Stomach (tissue), 9 donors: ENCODE data around the gene IRF1. TPM values are rescaled to one million over a fixed set of nuclear protein-coding genes. Genes with fewer than 3 reads are reported as not detected.
A peak's percentile ranks its signal among the peaks of the same experiment; 100 is the strongest.

Experiments used
- DNase-seq, 2 donors: peaks; one replicate each; pipeline versions ENCODE4 v3.0.0 to v3.0.0-alpha.2; 2013 to 2019
- H3K27ac ChIP-seq, 5 donors: fragments of 200-600 bp in 4 of 5; sonication (generic) in 4 of 5; one replicate each; pipeline ENCODE4 v1.5.1; 2013 to 2019; ENCODE audit warnings: mild to moderate bottlenecking in 1 of 5, moderate library complexity in 1 of 5
- H3K27me3 ChIP-seq, 3 donors: fragments of 200-600 bp; sonication (generic); one replicate each; pipeline ENCODE4 v1.5.1; 2017 to 2019; ENCODE audit warnings: mixed run types in 1 of 3
- H3K36me3 ChIP-seq, 4 donors: fragments of 200-600 bp; sonication (generic); 1 replicate in 3 of 4; 2 replicates in 1 of 4; pipeline ENCODE4 v1.5.1; 2016 to 2019
- H3K4me1 ChIP-seq, 4 donors: fragments of 200-600 bp; sonication (generic); one replicate each; pipeline ENCODE4 v1.5.1; 2016 to 2019
- H3K4me3 ChIP-seq, 4 donors: fragments of 200-600 bp; sonication (generic) in 3 of 4; one replicate each; pipeline ENCODE4 v1.5.1; 2016 to 2019; ENCODE audit warnings: mild to moderate bottlenecking in 1 of 4
- H3K9me3 ChIP-seq, 4 donors: fragments of 200-600 bp; sonication (generic); one replicate each; pipeline ENCODE4 v1.5.1; 2016 to 2019
- EP300 ChIP-seq: sonication (generic); formaldehyde crosslinking; IDR thresholded peaks from one replicate; pipeline ENCODE4 v1.6.1; 2017; ENCODE audit warnings: antibody characterized with exemption
- POLR2A ChIP-seq, 4 donors: fragments of 450-650 bp; IDR thresholded peaks; one replicate each; pipeline ENCODE4 v1.6.1; 2016; ENCODE audit warnings: antibody characterized with exemption in 4 of 4, control low read depth in 2 of 4, mild to moderate bottlenecking in 1 of 4, moderate library complexity in 1 of 4
- POLR2AphosphoS5 ChIP-seq, 3 donors: sonication (generic); formaldehyde crosslinking; IDR thresholded peaks; one replicate each; pipeline ENCODE4 v1.6.1; 2016; ENCODE audit warnings: antibody characterized with exemption in 3 of 3
- whole genome bisulfite sequencing, 5 donors: extraction: QIAGEN DNeasy Blood & Tissue Kit in 3 of 5; methylation state at CpG; one replicate each; pipeline versions ENCODE4 v1.1.5 to v1.1.7; 2013 to 2018; 5-methylcytosine and 5-hydroxymethylcytosine counted together
- intact Hi-C: fragments of 100-400 bp; cut with DNase I; formaldehyde crosslinking; loops from one replicate; pipeline ENCODE4 v1.15.1; 2023; ENCODE audit warnings: low total_unique reads
- polyA plus RNA-seq, 3 donors: library from polyadenylated mRNA; stranded (reverse); fragments of 200-250 nt; gene quantifications; one replicate each; pipeline ENCODE4 v1.2.3, GENCODE V29; 2013
- total RNA-seq, 5 donors: library from RNA; depleted of rRNA; stranded (reverse); fragments of >200 nt; gene quantifications; one replicate each; pipeline versions ENCODE4 v1.1.0 to v1.2.3, GENCODE V29; 2014 to 2016
- TF ChIP-seq, protein P1 (sequence below), 7 experiments: fragments of 450-650 bp in 4 of 7; fragments of 200-600 bp in 3 of 7; sonication (generic) in 3 of 7; IDR thresholded peaks; one replicate each; pipeline ENCODE4 v1.5.1; 2016 to 2019; ENCODE audit warnings: antibody characterized with exemption in 7 of 7, control low read depth in 2 of 7, mild to moderate bottlenecking in 1 of 7
- donor health status: healthy with polysubstance abuse.
- donor health status: Bipolar disorder and iron deficiency.
- donor health status: healthy.

Gene IRF1
- total and polyA plus RNA-seq, 8 donors = 17.1 to 256 (median 64.7) TPM

DNA sequence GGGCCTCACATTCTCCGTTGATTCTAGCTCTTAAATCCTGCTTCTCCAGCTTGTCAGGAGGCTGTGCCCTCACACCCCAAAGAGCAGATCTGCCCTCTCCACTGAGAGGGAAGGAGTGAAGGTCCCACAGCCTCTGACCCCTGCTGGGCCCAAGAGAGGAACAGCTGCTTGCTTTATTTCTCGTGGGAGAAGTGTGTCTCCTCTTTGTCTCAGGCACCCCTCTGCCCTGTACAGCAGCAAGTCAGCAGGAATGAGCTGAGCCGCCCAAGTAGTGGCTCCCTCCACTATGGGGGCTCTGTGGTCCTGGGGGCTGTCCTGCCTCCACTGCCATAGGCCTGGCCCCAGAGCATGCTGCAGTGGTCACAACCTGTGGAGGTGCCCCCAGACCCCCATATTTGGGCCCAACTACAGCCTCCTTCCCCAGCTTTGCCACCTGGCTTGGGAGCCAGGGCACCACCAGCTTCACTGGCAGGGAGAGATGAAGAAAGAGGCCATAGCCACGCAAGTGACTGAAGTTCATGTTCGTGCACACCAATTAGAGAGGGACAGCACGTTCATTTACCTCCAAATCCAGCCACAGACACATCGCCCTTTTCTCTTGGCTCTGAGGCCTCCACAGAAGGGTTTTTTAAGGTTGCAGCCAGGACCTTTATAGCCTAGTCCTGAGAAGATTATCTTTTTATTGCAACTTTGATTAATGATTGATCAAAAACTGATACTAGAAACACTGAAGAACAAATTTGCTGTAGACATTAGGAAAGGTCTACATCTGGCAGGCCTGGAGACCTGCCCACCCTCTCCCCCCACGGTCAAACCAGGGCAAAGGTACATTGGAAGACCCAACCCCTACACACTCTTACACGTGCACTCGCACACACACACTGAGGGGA is 27.5 kb downstream of the IRF1 start:
- Histone ChIP-seq H3K27me3 (no peaks in the 10 kb centered on the region), H3K36me3 (peaks cover 0 to 13% (median 2%) of the 10 kb centered on the region in 4 donors), H3K4me1 (peaks cover 65 to 97% (median 82%) of the 10 kb centered on the region in 4 donors), H3K9me3 (no peaks in the 10 kb centered on the region), H3K27ac (peak overlapping the region in 3 of 5 donors; percentile 76 to 81 (median 81)), H3K4me3 (no peak overlapping the region)
- WGBS, 5 donors = 69 to 82% (median 70%) methylated on average over 10 of the region's 10 CpGs
- intact Hi-C loops = no loop called here
- DNase-seq = no peak
- TF ChIP-seq POLR2AphosphoS5 (IDR thresholded peaks at IDR 0.05) (no peak), EP300 (no peak)

DNA sequence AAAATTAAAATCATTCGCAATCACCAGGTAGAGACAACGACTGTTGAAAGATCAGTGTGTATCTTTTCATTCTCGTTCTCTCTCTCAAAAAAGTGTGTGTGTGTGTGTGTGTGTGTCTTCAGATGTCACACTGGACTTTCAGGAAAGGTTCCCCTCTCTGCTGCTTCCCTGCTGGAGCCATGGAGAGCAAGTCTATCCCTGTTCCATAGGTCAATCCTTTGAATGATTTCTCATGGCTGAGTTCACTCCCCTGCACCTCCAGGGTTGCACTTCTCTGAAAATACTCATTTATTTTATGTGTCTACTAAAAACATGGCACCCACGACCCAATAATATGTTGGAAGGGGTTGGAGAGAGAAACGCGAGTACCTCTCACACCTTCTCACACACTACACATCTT is 28.2 kb downstream of the IRF1 start:
- Histone ChIP-seq H3K4me1 (peaks cover 70 to 98% (median 87%) of the 10 kb centered on the region in 4 donors), H3K27me3 (no peaks in the 10 kb centered on the region), H3K9me3 (no peaks in the 10 kb centered on the region), H3K36me3 (peaks cover 0 to 11% (median 2%) of the 10 kb centered on the region in 4 donors), H3K4me3 (no peak overlapping the region), H3K27ac (peak overlapping the region in 1 of 5 donors; percentile 81)
- 92 to 96% (median 95%) methylated on average over 6 of the region's 6 CpGs for WGBS, 5 donors
- DNase-seq = no peak
- TF ChIP-seq POLR2AphosphoS5 (IDR thresholded peaks at IDR 0.05) = no peak
- no peak for TF ChIP-seq EP300
- TF ChIP-seq, protein P1, sequence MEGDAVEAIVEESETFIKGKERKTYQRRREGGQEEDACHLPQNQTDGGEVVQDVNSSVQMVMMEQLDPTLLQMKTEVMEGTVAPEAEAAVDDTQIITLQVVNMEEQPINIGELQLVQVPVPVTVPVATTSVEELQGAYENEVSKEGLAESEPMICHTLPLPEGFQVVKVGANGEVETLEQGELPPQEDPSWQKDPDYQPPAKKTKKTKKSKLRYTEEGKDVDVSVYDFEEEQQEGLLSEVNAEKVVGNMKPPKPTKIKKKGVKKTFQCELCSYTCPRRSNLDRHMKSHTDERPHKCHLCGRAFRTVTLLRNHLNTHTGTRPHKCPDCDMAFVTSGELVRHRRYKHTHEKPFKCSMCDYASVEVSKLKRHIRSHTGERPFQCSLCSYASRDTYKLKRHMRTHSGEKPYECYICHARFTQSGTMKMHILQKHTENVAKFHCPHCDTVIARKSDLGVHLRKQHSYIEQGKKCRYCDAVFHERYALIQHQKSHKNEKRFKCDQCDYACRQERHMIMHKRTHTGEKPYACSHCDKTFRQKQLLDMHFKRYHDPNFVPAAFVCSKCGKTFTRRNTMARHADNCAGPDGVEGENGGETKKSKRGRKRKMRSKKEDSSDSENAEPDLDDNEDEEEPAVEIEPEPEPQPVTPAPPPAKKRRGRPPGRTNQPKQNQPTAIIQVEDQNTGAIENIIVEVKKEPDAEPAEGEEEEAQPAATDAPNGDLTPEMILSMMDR (IDR thresholded peaks at IDR 0.05) = no peak
- TF ChIP-seq POLR2A (IDR thresholded peaks at IDR 0.05) = no peak
- intact Hi-C loops = no loop called here

DNA sequence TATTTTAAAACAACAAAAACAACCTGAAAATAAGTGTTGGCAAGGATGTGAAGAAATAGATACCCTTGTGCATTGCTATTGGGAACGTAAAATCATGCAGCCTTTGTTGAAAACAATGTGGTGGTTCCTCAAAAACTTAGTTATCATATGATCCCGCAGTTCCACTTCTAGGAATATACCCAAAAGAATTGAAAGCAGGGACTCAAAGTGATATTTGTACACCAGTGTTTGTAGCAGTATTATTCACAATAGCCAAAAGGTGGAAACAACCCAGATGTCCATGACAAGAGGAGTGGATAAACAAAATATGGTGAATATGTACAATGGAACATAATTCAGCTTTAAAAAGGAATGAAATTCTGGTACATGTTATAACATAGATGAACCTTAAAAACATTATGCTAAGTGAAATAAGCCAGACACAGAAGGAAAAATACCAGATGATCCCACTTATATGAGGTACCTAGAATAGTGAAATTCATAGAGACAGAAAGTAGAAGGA is 29.0 kb downstream of the IRF1 start:
- intact Hi-C loops = no loop called here
- H3K36me3 ChIP-seq = peaks cover 0 to 4% (median 2%) of the 10 kb centered on the region in 4 donors
- peaks cover 70 to 100% (median 87%) of the 10 kb centered on the region in 4 donors for H3K4me1 ChIP-seq
- no peaks in the 10 kb centered on the region for H3K27me3 ChIP-seq
- H3K9me3 ChIP-seq = no peaks in the 10 kb centered on the region
- no peak overlapping the region for H3K27ac ChIP-seq
- H3K4me3 ChIP-seq = no peak overlapping the region
- WGBS, 5 donors = 67 to 89% (median 85%) methylated on average over 2 of the region's 2 CpGs
- TF ChIP-seq POLR2A (IDR thresholded peaks at IDR 0.05) (no peak), POLR2AphosphoS5 (IDR thresholded peaks at IDR 0.05) (no peak), EP300 (no peak)
- TF ChIP-seq, protein P1 (IDR thresholded peaks at IDR 0.05) = no peak
- DNase-seq = no peak

DNA sequence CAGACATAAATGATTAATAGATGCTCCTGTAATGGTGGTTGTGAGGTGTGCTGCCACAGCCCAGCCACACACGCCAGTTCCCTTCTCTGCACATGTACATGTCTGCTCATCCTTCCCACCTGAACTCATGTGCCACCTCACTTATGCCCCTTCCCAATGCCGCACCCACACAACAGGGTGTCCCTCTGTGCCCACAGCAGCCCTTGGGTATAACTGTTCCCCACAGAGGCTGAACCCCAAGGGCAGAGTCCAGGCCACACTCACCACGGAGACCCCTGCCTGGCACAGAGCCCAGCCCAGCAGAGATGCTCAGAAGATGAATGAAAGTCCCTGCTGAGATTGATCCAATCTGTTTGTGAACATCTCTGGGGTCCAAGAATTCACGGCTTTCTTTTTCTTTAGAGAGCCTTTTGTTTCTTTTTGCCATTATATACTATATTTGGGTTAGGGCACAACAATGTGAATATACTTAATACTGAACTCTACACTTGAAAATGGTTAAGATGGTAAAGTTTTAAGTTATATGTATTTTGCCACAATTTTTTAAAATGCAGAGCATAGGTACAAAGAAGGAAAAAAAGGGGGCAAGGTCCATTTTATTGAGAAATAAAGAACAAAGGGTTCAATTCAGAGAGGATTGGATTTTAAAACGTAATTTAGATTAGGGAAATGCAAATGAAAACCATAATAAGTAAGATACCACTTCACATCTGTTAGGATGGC is 29.6 kb downstream of the IRF1 start:
- Histone ChIP-seq H3K27ac (peak overlapping the region in 3 of 5 donors; percentile 15 to 88 (median 85)), H3K36me3 (peaks cover 0 to 4% (median 2%) of the 10 kb centered on the region in 4 donors), H3K9me3 (no peaks in the 10 kb centered on the region), H3K4me3 (no peak overlapping the region), H3K27me3 (no peaks in the 10 kb centered on the region), H3K4me1 (peaks cover 73 to 100% (median 87%) of the 10 kb centered on the region in 4 donors)
- DNase-seq = no peak
- 53 to 77% (median 62%) methylated on average over 5 of the region's 5 CpGs for WGBS, 5 donors
- TF ChIP-seq EP300 (no peak), POLR2A (IDR thresholded peaks at IDR 0.05) (no peak), POLR2AphosphoS5 (IDR thresholded peaks at IDR 0.05) (no peak)
- TF ChIP-seq, protein P1 (IDR thresholded peaks at IDR 0.05) = no peak
- intact Hi-C loops = no loop called here
